ENCODE results near the gene HIRA.
"Not testable (repeated sequence)": the region's sequence is repeated elsewhere in the genome, so short reads cannot be mapped to it uniquely, and the experiment has no call there.

The HIRA gene

DNA sequence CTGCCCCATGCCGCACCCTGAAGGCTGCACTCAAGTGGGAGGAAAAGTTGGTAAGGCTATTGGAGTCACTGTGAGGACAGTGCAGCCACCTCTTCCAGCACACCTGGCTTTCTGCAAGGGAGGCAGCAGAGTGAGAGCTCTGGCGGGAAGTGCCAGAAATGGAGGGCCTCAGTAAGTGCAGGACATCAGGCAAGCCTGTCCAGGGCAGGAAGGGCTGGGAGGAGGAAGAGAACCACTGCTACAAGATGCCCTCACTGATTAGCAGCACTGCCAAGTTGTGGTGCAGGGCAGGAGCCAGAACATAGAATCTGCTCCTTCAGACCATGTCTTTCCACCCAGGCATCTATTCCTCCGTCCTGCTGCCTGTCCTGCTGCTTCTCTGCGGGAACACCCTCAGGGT lies 78.8 kb downstream of the HIRA start:
- no peak for DNase-seq

DNA sequence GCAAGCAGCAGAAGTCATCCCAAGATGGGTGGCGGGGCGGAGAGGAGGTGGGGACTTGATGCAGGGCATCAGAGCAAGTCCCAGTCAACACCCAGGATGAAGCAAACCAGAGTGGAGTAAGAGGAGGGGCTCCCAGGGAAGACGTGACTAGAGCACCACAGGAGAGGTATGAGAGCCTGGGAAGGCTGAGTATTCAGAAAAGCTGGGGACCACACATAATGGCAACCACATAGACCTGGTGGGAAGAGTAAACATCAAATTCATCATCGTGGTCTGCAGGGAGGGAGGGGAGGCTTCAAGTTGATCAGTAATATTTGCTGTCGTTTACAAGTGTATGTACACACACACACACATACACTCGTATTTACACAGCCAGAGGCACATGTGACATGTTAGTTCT lies 79.3 kb downstream of the HIRA start:
- no peak for DNase-seq

DNA sequence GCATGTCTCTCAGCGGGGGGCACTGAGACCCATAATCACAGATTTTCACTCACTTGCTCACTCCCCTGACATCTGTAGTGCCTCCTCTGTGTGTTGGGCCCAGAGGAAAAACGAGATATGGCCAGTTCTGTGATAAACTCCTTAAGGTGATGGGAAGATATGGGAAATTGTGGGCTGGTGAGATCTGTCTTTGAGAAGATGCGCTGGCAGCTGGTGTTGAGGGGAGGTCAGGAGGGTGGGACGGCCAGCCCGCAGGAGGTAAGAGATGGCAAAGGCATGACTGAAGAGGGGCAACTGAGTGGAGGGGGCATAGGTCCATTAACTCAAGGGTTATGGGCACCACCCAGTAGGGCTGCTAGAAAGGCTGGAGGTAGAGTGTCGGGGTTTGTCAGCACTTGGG lies 79.9 kb downstream of the HIRA start:
- DNase-seq = no peak

DNA sequence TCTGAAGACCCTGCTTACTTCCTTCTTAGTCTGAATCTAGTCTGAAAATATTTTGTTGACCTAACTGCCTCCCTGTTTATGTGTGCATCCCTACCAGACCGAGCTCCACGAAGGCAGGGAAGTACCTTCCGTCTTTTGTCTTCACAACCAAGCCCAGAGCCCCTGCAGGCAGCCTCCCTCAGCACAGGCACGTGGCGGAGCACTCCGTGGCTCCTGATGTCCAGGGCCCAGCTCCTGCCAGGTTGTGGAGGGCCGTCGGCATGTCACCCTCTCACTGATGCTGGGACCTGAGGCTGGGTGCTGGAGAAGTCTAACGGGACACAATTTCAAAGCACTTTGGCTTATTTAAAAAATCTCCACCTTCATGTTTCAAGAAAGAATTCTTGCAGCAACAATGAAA lies 80.6 kb downstream of the HIRA start:
- DNase-seq = no peak

DNA sequence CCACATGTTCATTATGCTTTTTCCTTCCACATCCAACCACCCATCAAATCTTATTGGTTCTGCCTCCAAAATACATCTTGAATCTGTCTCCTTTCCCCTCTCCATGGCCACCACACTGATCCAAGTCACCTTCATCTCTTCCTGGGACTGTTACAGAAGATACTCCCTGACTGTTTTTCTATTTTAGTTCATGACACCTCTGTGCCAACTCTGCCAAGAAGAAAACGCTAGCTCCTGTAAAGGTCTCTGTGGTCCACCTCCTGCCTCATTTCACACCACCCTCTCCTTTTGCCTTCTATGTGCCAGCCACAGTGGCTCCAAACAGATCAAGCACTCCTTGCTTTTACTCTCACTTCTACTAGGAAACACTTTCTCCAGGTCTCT lies 81.1 kb downstream of the HIRA start:
- DNase-seq = no peak

DNA sequence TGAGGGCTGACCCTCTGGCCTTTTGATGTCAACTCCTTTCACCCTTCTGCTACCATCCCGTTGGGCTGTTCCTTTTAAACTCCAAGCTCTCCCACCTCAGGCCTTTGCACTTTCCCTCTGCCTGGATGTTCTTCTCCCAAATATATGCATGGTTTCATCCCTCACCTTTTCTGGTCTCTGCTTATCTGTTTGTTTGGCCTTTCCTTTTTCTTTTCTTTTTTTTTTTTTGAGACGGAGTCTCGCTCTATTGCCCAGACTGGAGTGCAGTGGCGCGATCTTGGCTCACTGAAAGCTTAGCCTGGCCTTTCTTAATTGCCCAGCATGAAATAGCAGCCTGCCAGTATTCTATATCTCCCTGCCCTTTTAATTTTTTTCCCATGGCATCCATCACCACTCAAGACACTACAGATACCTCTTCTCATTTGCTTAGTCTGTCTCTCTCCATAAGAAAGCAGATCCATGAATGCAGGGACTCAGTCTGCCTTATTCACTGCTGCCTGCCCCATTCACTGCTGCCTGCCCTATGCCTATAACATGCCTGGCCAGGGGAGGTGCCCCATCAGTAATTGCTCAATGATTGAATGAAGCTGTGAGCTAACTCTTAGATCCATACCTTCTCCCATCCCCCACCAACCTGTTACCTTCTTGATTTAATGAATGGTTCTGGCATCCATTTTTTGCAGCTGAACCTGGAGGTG lies 81.6 kb downstream of the HIRA start:
- DNase-seq = no peak

DNA sequence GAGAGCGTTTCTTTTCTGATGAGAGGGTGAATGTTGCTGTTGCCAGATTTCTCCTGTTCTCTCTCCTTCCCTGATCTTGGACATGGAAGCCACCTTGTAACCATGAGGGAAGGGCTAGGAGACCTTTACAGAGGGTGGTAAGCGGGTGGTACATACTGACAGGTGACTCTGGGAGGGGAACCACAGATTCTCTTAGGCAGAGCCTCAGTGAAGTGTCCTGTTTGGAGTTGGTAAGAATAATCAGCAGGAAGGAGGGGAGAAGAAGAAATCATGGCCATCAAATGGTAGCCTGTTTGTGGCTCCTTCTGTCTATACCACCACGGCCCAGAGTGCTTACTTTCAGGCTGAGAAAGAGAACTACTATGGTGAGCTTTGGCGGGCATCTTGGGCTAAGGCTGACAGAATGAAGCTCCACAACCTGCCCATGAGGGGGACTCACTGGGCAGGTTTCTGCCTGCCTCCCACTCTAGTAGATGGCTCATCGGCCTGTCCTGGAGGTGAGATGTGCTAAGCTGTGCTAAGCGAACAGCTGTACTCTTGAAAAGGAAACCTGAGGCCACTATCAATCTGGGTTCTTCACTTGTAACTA lies 84.8 kb downstream of the HIRA start:
- no peak for DNase-seq

DNA sequence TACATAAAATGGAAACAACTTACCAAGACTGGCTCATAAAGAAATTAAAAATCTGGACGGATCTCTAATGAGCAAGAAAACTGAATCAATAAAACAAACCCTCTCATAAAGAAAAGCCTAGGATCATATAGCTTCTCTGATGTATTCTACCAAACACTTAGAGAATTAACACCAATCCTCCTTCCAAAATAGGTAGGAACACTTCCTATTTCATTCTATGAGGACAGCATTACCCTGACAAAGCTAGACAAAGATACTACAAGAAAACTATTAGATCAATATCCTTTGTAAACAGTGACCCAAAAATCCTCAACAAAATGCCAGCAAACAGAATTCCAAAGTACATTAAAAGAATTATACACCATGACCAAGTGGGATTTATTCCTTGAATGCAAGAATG lies 87.1 kb downstream of the HIRA start:
- DNase-seq = no peak

DNA sequence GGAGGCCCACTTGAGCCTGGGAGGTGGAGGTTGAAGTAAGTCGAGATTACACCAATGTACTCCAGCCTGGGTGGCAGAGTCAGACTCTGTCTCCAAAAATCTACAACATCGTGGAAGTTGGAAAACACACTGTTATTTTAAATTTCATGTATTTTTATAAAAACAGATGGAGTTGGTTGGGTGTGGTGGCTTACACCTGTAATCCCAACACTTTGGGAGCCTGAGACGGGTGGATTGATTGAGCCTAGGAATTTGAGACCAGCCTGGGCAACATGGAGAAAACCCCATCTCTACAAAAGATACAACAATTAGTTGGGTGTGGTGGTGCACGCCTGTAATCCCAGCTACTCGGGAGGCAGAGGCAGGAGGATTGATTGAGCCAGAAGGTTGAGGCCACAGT lies 88.1 kb downstream of the HIRA start:
- no peak for DNase-seq

DNA sequence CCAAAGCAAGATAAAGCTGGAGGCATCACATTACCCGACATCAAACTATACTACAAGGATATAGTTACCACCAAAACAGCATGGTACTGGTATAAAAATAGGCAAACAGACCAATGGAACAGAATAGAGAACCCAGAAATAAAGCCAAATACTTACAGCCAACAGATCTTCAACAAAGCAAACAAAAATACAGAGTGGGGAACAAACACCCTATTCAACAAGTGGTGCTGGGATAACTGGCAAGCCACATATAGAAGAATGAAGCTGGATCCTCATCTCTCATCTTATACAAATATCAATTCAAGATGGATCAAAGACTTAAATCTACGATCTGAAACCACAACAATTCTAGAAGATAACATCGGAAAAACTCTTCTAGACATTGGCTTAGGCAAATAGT lies 90.0 kb downstream of the HIRA start:
- no peak for DNase-seq

DNA sequence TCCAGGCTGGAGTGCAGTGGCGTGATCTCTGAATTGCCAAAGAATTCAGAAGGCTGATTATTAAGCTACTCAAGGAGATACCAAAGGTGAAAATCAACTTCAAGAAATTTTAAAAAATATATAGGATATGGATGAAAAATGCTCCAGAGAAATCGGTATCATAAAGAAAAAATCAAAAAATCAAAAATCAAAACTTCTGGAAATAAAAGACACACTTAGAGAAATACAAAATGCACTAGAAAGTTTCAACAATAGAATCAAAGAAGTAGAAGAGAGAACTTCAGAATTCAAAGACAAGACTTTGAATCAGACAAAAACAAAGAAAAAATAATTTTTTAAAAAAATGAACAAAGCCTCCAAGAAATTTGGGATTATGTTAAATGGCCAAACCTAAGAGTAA lies 94.4 kb downstream of the HIRA start:
- DNase-seq = no peak

DNA sequence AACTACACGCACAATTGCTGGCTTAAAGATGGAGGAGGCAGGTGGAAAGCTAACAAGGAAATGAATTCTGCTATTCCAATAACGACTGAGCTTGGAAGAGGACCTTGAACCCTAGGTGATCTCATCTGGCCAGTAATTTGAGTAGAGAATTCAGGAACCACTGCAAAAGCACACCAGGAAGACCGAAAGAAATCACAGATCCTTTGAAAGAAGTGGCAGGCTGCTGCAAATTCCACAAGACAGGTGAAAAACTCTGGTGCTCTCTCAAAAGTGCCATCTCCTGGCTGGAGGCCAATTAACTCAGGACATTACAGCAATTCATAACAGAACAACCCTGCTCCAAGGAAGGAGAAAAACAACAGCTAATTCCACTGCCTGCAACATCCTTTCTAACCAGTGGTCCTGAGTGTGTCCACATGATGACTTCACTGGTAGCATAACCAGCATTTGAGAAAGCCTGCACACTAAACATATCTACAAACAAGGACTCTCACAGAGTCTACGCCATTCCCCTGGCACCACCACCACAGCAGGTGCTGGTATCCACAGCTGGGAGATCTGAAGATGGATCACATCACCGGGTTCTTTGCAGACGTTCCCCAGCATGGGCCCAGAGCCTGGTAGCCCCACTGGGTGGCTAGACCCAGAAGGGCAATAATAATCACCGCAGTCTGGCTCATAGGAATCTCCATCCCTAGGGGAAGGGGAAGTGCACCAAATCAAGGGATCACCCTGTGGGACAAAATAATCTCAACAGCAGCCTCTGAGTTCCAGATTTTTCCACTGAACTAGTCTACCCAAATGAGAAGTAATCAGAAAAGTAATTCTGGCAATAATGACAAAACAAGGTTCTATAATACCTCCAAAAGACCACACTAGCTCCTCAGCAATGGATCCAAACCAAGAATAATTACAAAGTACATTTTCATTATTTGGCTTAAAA lies 95.1 kb downstream of the HIRA start:
- no peak for DNase-seq

DNA sequence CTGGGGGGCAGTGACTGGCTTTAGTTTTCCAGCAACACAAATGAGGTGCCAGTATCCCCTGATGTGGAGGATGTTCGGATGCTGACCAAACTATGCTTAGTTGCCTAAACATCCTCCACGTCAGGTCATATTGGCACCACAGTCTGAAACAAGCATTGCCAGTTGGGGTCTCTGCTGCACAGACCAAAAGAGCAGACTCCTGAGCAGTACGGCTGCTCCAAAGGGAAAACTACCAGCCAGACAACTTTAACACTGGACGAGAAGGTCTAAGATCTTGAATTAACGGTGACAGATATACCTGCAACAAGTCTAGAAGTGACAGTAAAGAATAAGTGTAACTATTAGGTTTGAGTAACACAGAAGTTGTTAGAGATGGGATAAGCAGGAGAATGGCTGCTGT lies 99.6 kb downstream of the HIRA start:
- no peak for DNase-seq

DNA sequence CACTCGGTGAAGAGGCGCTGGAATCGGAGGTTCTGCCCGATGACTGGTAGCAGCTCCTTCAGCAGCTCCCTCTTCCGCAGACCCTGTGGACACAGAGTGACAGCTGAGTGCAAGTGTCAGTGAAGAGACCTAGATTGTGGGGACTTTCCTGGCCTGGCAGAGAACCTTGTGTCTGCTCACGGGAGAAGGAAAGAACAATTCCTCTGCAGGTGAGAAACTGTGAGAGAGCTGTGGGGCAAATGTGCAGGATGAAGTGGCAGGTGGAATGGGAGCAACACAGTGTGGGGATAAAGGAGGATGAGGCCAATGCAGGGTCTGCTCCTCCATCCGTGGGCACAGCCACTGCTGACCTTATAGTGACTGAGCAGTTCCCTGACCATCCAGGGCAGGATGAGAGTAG lies 100.1 kb downstream of the HIRA start:
- DNase-seq = no peak

DNA sequence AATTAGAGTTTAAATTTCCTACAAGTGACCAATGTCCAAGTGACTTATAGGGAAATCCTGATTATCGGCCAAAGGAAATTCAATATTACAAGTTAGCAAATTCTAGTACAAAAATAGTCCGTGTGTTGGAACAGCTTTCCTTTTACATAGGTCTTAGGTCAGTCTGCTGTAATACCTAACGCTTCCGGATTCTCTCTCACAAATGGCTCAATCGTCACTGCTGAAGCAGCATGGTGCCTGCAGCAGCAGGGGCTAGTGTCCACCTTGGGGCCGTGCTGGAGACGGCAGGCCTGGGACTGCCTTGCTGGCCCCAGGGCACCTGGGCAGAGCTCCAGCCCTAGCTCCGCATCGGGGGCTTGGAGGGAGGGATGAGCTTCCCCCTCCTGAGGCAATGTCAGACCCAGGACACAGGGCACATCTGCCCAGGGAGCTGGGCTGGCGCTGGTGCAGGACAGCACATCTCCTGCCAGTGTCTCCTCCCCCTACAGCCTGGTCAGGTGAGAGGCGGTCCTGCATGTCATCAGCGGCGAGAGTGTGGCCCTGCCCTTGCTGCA lies 100.6 kb downstream of the HIRA start:
- no peak for DNase-seq

DNA sequence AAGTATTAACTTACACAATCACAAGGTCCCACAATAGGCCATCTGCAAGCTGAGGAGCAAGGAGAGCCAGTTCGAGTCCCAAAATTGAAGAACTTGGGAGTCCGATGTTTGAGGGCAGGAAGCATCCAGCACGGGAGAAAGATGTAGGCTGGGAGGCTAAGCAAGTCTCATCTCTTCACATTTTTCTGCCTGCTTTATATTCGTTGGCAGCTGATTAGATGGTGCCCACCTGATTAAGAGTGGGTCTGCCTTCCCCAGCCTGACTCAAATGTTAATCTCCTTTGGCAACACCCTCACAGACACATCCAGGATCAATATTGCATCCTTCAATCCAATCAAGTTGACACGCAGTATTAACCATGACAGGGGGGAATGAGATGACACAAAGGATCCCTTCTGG lies 101.3 kb downstream of the HIRA start:
- not testable (repeated sequence) for DNase-seq

DNA sequence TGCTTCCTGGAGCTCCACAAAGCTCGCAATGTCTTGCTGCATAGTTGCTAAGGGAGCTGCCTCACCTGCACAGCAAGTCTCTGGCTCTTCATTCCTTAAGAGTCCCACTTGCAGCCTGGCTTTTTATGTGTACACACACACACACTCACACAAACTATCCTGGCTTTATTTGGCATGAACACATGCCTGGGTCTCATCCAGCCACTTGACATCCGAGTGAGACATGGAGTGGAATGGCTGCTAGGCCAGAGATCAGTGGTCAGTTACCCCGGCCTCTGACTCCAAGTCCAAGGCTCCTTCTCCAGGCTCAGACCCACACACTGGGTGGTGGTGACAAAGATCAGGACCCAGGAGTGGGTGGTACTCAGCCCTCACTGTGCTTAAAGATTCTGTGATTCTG lies 102.1 kb downstream of the HIRA start:
- no peak for DNase-seq

DNA sequence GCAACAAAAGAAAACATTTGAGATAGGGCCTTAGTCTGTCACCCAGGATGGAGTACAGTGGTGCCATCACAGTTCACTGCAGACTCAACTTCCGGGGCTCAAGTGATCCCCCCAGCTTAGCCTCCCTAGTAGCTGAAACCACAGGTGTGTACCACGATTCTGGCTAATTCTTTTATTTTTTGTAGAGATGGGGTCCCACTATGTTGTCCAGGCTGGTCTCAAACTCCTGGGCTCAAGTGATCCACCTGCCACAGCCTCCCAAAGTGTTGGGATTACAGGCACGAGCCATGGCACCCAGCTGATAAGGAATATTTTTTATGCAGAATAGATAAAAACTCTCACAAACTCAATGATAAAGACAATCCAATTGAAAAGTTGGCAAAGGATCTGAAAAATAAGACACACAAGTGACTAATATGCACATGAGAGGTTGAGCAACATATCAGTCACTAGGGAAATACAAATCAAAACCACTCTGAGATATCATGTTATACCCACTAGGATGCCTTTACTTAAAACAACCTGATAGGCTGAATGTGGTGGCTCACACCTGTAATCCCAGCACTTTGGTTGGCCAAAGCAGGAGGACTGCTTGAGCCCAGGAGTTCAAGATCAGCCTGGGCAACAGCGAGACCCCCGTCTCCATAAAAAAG lies 106.1 kb downstream of the HIRA start:
- DNase-seq = no peak

DNA sequence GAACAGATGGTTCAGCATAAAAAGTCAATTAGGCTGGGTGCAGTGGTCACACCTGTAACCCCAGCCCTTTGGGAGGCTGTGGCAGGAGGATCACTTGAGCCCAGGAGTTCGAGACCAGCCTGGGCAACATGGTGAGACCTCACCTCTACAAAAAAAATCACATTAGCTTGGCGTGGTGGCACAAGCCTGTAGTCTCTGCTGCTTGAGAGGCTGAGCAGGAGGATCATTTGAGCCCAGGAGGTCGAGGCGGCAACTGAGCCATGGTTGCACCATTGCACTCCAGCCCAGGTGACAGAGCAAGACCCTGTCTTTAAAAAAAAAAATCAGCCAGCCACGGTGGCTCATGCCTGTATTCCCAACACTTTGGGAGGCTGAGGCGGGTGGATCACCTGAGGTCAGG lies 108.1 kb downstream of the HIRA start:
- not testable (repeated sequence) for DNase-seq

DNA sequence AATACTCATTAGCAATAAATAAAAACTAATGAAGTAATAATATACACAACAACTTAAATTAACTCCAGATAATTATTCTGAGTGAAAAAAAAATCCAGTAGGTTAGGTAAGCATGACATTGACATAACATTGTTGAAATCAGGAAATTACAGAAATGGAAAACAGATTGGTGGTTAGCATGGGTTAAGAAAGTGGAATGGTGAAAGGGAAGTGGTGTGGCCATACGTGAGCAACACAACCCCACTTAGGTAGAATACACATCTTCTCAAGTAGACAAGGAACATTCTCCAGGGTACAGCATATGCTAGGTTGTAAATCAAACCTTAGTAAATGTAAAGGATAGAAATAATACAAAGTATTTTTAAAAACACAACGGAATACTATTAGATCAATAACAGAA lies 109.8 kb downstream of the HIRA start:
- no peak for DNase-seq

DNA sequence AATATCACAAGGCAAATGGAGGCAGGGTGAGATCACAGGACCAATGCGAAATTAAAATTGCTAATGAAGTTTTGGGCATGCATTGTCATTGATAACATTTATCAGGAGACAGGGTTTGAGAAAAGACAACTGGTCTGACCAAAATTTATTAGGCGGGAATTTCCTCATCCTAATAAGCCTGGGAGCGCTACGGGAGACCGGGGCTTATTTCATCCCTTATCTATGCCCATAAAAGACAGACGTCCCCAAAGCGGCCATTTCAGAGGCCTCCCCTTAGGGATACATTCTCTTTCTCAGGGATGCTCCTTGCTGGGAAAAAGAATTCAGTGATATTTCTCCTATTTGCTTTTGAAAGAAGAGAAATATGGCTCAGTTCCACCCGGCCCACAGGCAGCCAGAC lies 111.4 kb downstream of the HIRA start:
- not testable (repeated sequence) for DNase-seq

DNA sequence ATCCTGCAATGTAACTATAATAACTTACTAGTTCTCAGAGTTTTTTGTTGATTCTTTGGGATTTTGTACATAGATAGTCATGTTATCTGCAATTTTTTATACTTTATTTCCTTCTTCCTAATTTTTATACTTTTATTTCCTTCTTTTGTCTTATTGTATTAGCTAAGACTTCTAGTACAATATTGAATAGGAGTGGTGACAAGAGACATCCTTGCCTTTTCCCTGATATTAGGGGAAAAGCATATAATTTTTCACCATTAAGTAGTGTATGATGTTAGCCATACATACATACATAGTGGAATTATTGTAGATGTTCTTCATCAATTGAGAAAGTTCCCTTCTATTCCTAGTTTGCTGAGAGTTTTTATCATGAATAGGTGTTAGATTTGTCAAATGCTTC lies 112.3 kb downstream of the HIRA start:
- no peak for DNase-seq

DNA sequence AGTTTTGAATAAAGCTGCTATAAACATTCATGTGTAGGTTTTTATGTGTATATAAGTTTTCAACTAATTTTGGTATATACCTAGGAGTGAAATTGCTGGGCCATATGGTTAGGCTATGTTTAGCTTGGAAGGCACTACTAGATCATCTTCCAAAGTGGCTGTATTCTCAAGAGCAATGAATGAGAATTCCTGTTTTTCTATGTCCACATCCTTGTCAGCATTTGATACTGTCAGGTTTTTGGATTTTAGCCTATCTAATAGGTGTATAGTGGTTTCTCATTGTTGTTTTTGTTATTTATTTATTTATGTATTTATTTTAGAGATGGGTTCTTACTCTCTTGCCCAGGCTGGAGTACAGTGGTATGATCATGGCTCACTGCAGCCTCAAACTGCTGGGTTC lies 113.7 kb downstream of the HIRA start:
- no peak for DNase-seq

All from NCI-H345 (cell line).